GM21786 (cell line): ENCODE measurements around the gene OR4K2.
"Not testable (repeated sequence)": the region's sequence is repeated elsewhere in the genome, so short reads cannot be mapped to it uniquely, and the experiment has no call there.

Experiments used
- ATAC-seq: cut with Tn5 transposase; IDR thresholded peaks from one replicate; pipeline ENCODE4 v1.9.1; 2021; ENCODE audit not compliant: unreplicated experiment

The OR4K2 gene

GRCh38 chr14:19874842-19875241 lies at the start of gene OR4K2:
TSS of gene OR4K2 (plus strand) at chr14:19875142. CDS start at chr14:19876268, 1,126 bp downstream.
- no peak for ATAC-seq

GRCh38 chr14:19827626-19828244 lies 47.2 kb upstream of the OR4K2 start:
- ATAC-seq = not testable (repeated sequence)

- ATAC-seq = no peak
Measured at GRCh38 chr14:19828314-19828713, 46.6 kb upstream of the OR4K2 start.

GRCh38 chr14:19834203-19834848 lies 40.6 kb upstream of the OR4K2 start:
- not testable (repeated sequence) for ATAC-seq

GRCh38 chr14:19838433-19838832 lies 36.5 kb upstream of the OR4K2 start:
- ATAC-seq = no peak

GRCh38 chr14:19851365-19851764 lies 23.6 kb upstream of the OR4K2 start:
- ATAC-seq = no peak

- not testable (repeated sequence) for ATAC-seq
Measured at GRCh38 chr14:19866061-19866669, 8.8 kb upstream of the OR4K2 start.

GRCh38 chr14:19873178-19873577 lies 1.8 kb upstream of the OR4K2 start:
- no peak for ATAC-seq

GRCh38 chr14:19878029-19878642 lies 3.2 kb downstream of the OR4K2 start:
- no peak for ATAC-seq

- no peak for ATAC-seq
Measured at GRCh38 chr14:19895282-19895681, 20.3 kb downstream of the OR4K2 start.

- ATAC-seq = no peak
Measured at GRCh38 chr14:19900999-19901398, 26.1 kb downstream of the OR4K2 start.

- no peak for ATAC-seq
Measured at GRCh38 chr14:19902409-19902808, 27.5 kb downstream of the OR4K2 start.

GRCh38 chr14:19906665-19907064 lies 31.7 kb downstream of the OR4K2 start:
- no peak for ATAC-seq

- ATAC-seq = no peak
Measured at GRCh38 chr14:19911114-19911513, 36.2 kb downstream of the OR4K2 start.

GRCh38 chr14:19917243-19917642 lies 42.3 kb downstream of the OR4K2 start:
- no peak for ATAC-seq

- ATAC-seq = no peak
Measured at GRCh38 chr14:19917955-19918518, 43.1 kb downstream of the OR4K2 start.

- ATAC-seq = no peak
Measured at GRCh38 chr14:19918553-19919264, 43.8 kb downstream of the OR4K2 start.

- no peak for ATAC-seq
Measured at GRCh38 chr14:19920021-19920657, 45.2 kb downstream of the OR4K2 start, which contains the start of gene OR4K5. TSS of gene OR4K5 (plus strand) at chr14:19920607. CDS start at chr14:19920607, 0 bp downstream.

- no peak for ATAC-seq
Measured at GRCh38 chr14:19930617-19931016, 55.7 kb downstream of the OR4K2 start, which contains the start of gene OR4K1. TSS of gene OR4K1 (plus strand) at chr14:19930917. CDS start at chr14:19935667, 4,750 bp downstream.
